Peyer's patch (tissue), 4 donors: ENCODE measurements around the gene THBS3.
"Not testable (repeated sequence)": the region's sequence is repeated elsewhere in the genome, so short reads cannot be mapped to it uniquely, and the experiment has no call there.

Experiments
- CTCF ChIP-seq, 6 experiments: fragments of 450-650 bp in 4 of 6; fragments of 200-600 bp in 2 of 6; sonication (generic) in 1 of 6; IDR thresholded peaks; one replicate each; pipeline ENCODE4 v1.5.1; 2017 to 2019; ENCODE audit warnings: antibody characterized with exemption in 6 of 6, mild to moderate bottlenecking in 3 of 6, moderate library complexity in 1 of 6
- POLR2A ChIP-seq, 2 donors: fragments of 450-650 bp; IDR thresholded peaks; one replicate each; pipeline ENCODE4 v1.5.1; 2017; ENCODE audit warnings: antibody characterized with exemption in 2 of 2, mild to moderate bottlenecking in 2 of 2, moderate library complexity in 2 of 2

GRCh38 chr1:155211381-155212050 lies 3.8 kb upstream of the THBS3 start:
- not testable (repeated sequence) for TF ChIP-seq CTCF, POLR2A (IDR thresholded peaks at IDR 0.05)
